ENCODE results near the gene XKRX.

The XKRX gene

DNA sequence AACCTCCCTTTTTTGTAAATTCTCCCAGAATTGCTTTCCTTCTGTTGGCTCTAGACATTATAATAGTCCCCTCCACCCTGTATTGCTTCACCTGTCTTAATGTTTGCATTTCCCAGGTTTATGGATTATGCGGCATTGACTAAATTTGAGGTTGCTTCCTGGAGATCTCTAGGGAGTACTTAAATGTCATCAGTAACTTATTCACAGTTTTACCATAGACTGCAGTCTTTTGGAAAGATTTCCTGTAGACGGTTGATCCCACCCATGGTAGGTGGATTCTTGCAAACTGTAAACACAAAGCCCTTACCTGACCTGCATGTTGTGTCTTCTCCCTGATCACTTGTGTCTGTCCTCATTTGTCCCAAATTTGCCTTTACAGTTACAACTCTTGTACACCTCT is 48.3 kb downstream of the XKRX start:
- ChIA-PET POLR2A (no interaction called here), CTCF (no interaction called here)
- TF ChIP-seq, protein P1, sequence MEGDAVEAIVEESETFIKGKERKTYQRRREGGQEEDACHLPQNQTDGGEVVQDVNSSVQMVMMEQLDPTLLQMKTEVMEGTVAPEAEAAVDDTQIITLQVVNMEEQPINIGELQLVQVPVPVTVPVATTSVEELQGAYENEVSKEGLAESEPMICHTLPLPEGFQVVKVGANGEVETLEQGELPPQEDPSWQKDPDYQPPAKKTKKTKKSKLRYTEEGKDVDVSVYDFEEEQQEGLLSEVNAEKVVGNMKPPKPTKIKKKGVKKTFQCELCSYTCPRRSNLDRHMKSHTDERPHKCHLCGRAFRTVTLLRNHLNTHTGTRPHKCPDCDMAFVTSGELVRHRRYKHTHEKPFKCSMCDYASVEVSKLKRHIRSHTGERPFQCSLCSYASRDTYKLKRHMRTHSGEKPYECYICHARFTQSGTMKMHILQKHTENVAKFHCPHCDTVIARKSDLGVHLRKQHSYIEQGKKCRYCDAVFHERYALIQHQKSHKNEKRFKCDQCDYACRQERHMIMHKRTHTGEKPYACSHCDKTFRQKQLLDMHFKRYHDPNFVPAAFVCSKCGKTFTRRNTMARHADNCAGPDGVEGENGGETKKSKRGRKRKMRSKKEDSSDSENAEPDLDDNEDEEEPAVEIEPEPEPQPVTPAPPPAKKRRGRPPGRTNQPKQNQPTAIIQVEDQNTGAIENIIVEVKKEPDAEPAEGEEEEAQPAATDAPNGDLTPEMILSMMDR (IDR thresholded peaks at IDR 0.05; ENCODE audit: control extremely low read depth, extremely low read depth, low read depth, missing control alignments): no peak
- DNase-seq (ENCODE audit: extremely low spot score): no peak

DNA sequence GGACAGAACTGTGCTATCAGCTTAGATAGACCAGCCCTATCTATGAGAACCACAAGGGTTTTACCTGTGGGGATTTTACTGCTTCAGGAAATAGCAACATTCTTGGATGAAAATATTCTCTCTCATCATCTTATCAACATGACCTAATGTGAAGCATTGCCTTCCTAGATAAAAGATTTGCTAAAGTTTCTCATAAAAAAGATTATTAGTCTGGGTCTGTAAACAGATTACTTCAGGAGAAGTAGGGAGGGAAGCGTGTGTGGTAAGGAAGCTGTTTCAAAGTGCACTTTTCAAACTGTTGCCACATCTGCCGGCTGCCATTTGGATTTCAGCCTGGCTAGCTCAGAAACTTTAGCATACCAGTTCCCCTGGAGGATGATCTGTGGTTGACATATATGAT is 54.4 kb downstream of the XKRX start, which contains the start of gene NOX1:
TSS of gene NOX1 (minus strand) at position 35 of the 400 bp plus-strand sequence. CDS start 220 bp downstream, outside the sequence.
- ChIA-PET CTCF (no interaction called here), POLR2A (no interaction called here)
- TF ChIP-seq, protein P1 (IDR thresholded peaks at IDR 0.05; ENCODE audit: control extremely low read depth, extremely low read depth, low read depth, missing control alignments): no peak
- DNase-seq (ENCODE audit: extremely low spot score): no peak

DNA sequence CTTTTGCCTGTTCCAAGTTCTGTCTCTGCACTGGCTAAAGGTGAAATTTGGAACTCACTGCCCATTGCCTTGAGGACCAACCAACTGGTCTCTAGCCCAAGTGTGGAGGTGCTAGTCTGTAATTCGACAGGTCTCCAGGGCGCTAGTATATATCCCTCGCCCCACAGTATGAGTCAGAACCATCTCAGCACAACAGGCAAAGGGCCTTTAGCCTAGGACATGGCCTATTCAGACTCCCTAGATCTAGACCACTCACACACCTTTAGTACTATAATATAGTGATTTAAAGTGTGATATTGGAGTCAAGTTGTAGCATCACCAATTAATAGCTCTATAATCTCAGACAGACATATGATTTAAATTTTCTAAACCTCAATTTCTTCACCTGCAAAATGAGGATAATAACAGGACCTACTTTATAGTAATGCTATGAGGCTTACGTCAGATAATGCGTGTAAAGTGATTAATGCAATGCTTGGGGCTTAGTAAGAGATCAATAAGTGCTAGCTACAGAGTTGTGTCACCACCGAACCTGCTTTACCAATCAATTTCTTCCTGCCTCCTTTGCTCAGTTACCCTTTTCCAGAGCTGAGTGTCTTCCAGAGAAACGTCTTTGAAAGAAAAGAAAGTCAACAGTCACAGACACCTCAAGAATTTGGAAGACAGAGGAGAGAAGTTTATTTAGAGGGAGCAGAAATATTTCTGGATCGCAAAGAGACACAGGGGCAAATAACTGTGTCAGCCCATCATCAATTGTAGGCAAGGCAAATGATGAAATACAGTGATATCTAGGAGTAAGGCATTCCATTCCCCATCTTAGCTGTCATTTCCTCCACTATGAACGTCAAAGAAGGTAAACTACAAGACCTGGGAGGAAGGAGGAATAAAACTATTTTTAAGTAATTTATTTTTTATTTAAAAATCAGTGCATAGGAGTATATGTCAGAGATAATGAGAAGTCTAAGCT is 56.8 kb downstream of the XKRX start:
- POLR2A ChIA-PET: no interaction called here
- TF ChIP-seq, protein P1 (IDR thresholded peaks at IDR 0.05; ENCODE audit: control extremely low read depth, extremely low read depth, low read depth, missing control alignments): no peak
- no peak for DNase-seq (ENCODE audit: extremely low spot score)
- CTCF ChIA-PET: no interaction called here

DNA sequence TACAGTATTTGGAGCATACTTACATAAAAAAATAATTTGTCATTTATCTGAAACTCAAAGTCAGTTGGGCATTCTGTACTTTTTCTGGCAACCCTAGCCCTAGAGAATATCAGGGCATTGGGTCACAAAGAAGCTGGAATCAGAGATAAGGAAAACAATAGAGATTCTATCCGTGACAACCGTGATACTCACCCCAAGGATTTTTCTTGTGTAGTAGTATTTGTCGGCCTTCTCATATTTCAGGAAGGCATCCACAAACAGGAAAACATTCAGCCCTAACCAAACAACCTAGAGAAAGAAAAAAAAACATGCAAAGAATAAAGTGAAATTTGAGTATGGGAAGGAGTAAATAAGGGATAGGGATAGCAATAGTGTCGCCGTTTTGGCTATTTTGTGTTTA is 58.2 kb downstream of the XKRX start:
- TF ChIP-seq, protein P1 (IDR thresholded peaks at IDR 0.05; ENCODE audit: control extremely low read depth, extremely low read depth, low read depth, missing control alignments): no peak
- ChIA-PET CTCF (no interaction called here), POLR2A (no interaction called here)
- no peak for DNase-seq (ENCODE audit: extremely low spot score)

DNA sequence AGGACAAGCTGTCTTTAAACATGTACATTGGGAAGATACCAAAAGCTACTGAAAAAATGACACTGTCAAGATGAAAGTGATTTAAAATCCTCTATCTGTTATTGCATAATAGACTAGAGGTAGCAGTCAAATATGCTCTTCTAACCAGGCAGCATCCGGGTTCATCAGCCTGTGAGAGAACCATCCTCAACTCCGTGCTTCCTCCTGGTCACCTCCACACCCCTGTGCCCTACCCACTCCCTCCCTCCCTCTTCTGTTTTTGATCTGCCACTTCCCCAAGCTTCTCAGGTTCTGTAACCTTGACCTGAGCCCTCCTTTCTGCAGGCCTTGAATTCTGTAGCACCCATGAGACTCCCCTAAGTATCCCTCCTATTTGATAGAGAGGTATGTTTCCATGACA is 60.4 kb downstream of the XKRX start:
- ChIA-PET POLR2A (no interaction called here), CTCF (no interaction called here)
- DNase-seq (ENCODE audit: extremely low spot score): no peak
- TF ChIP-seq, protein P1 (IDR thresholded peaks at IDR 0.05; ENCODE audit: control extremely low read depth, extremely low read depth, low read depth, missing control alignments): no peak

DNA sequence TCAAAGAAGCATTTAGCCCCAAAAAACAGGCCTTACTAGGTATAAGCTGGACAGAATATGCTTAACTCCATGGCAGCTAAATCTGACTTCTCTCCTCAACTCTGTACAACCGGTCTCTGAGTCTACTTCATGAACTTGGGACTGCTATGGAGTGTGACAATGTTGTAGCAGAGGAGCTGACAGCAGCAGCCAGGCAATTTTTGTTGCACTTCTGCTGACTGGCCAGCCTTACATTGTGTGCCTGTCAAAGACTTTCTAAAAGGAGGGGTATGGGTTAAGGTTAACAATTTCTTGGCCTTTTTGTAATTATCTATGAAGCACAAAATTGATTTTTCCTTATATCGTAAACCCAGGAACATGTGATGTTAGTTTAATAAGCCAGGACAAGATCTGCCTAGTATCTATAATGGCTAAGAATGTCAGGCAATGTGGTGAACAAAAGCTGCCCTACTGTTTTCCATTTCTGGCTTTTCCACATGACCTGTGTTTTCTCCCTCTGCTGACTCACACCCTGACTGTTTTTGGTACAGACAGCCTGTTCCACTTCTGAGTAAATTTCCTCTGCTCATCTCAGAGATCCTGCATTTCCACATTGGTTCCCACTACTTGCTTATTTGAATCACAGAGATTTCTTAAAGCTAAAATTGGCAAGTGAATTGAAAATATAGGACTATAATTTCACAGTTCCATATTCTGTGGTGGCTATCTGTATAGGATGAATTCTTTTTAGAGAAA is 63.9 kb downstream of the XKRX start:
- ChIA-PET CTCF (interaction anchor here (1.2 kb wide), 1 partner anchor 9 kb away, joined by 3 read pairs; no protein-coding TSS in a partner anchor), POLR2A (no interaction called here)
- TF ChIP-seq, protein P1 (IDR thresholded peaks at IDR 0.05; ENCODE audit: control extremely low read depth, extremely low read depth, low read depth, missing control alignments): no peak
- no peak for DNase-seq (ENCODE audit: extremely low spot score)
